Measurements from ENCODE around the gene GJA4.

- TF ChIP-seq POLR2A (IDR thresholded peaks at IDR 0.05) (no peak), CTCF (IDR thresholded peaks at IDR 0.05) (no peak)
These were observed 45.8 kb upstream of the GJA4 start for GRCh38 chr1:34746785-34747637.

All from esophagus squamous epithelium (tissue), 4 donors.